K562 (cell line): ENCODE results near the gene EIF2S1. TPM values are rescaled to one million over a fixed set of nuclear protein-coding genes. Genes with fewer than 3 reads are reported as not detected.

Experiments
- FOXK1 ChIP-seq: sonication (generic); formaldehyde crosslinking; IDR thresholded peaks from 2 replicates; pipeline ENCODE4 v1.8.0; 2022; ENCODE audit warnings: missing genetic modification reagents, mild to moderate bottlenecking, borderline replicate concordance
- GTF2F1 ChIP-seq: IDR thresholded peaks from 2 replicates; pipeline ENCODE4 v1.6.1; 2011; ENCODE audit warnings: low read depth, low read length, improper control_type of control experiment
- HCFC1 ChIP-seq: IDR thresholded peaks from 2 replicates; pipeline ENCODE4 v1.6.1; 2012; ENCODE audit warnings: low read depth, low read length, improper control_type of control experiment
- HES1 ChIP-seq: fragments of 450-650 bp; IDR thresholded peaks from 2 replicates; pipeline ENCODE4 v1.6.1; 2016; ENCODE audit warnings: low read depth, mild to moderate bottlenecking, moderate library complexity
- KLF13 ChIP-seq: fragments of 450-650 bp; IDR thresholded peaks from 2 replicates; pipeline ENCODE4 v1.6.1; 2016; ENCODE audit warnings: missing genetic modification characterization, low read depth, mild to moderate bottlenecking, missing compliant biosample characterization, moderate library complexity, borderline replicate concordance
- MGA ChIP-seq: fragments of 450-650 bp; IDR thresholded peaks from 2 replicates; pipeline ENCODE4 v1.6.1; 2016; ENCODE audit warnings: mild to moderate bottlenecking, moderate library complexity
- NFATC3 ChIP-seq: fragments of 450-650 bp; IDR thresholded peaks from 2 replicates; pipeline ENCODE4 v1.6.1; 2017; ENCODE audit warnings: mild to moderate bottlenecking
- NR2C1 ChIP-seq, 2 experiments: fragments of 450-650 bp; IDR thresholded peaks; 2 replicates each; pipeline ENCODE4 v1.6.1; 2017; ENCODE audit warnings: mild to moderate bottlenecking in 2 of 2, antibody characterized with exemption in 1 of 2, inconsistent platforms in 1 of 2, missing compliant biosample characterization in 1 of 2, missing genetic modification characterization in 1 of 2
- RAD21 ChIP-seq, 2 experiments: fragments of 250-450 bp in 1 of 2; fragments of 450-650 bp in 1 of 2; sonication (Bioruptor Pico) in 1 of 2; formaldehyde crosslinking in 1 of 2; IDR thresholded peaks in 1 of 2; conservative IDR thresholded peaks in 1 of 2; 2 replicates each; pipeline versions ENCODE4 v1.4.0 to v1.8.0; 2020 to 2022; ENCODE audit warnings: mild to moderate bottlenecking in 2 of 2, moderate library complexity in 1 of 2
- RCOR1 ChIP-seq, 2 experiments: IDR thresholded peaks; 2 replicates each; pipeline ENCODE4 v1.6.1; 2012; ENCODE audit warnings: low read depth in 2 of 2, low read length in 2 of 2, borderline replicate concordance in 1 of 2, improper control_type of control experiment in 1 of 2
- RFX1 ChIP-seq: fragments of 450-650 bp; IDR thresholded peaks from 2 replicates; pipeline ENCODE4 v1.6.1; 2016; ENCODE audit warnings: mild to moderate bottlenecking, moderate library complexity
- ZNF121 ChIP-seq: sonication (generic); formaldehyde crosslinking; conservative IDR thresholded peaks from 2 replicates; pipeline ENCODE4 v1.8.0; 2022; ENCODE audit warnings: missing genetic modification reagents
- ZNF280B ChIP-seq: fragments of 250-450 bp; sonication (Bioruptor Pico); IDR thresholded peaks from 2 replicates; pipeline ENCODE4 v1.5.1; 2021; ENCODE audit warnings: mild to moderate bottlenecking
- polyA plus RNA-seq, 8 experiments: library from polyadenylated mRNA; depleted of rRNA in 4 of 8; stranded (reverse) in 5 of 8; unstranded in 3 of 8; fragments of >200 nt; fragmentation: Nextera tagmentation in 2 of 8; fragmentation: Illumina TruSeq in 1 of 8; extraction: Ambion mirVana in 2 of 8; extraction: Trizol in 1 of 8; gene quantifications; 2 replicates each; pipeline versions ENCODE4 v1.2.1 to v1.2.3, GENCODE V29; 2011 to 2014; ENCODE audit warnings: inconsistent platforms in 1 of 8, missing spikeins in 1 of 8
- total RNA-seq, 7 experiments: library from RNA; depleted of rRNA in 6 of 7; stranded (reverse); fragments of >200 nt in 6 of 7; fragmentation: Illumina TruSeq in 2 of 7; extraction: Trizol in 2 of 7; gene quantifications; 2 replicates each; pipeline versions ENCODE4 v1.2.1 to v1.2.3, GENCODE V29; 2011 to 2021; ENCODE audit warnings: low replicate concordance in 1 of 7

The EIF2S1 gene
- total and polyA plus RNA-seq, 9 of the 15 experiments (the other 6 are each of a cell fraction or from before 2014, with no cell fraction given) = 216 to 1,018 (median 332) TPM

- peak; percentile 16; the same call in 1 of the 2 replicates for TF ChIP-seq MGA
- TF ChIP-seq NFATC3 = no peak
- no peak for TF ChIP-seq GTF2F1
- no peak for TF ChIP-seq RCOR1 (IDR thresholded peaks at IDR 0.05; ENCODE audit: borderline replicate concordance in 1 of 2, low read depth in 2 of 2, low read length in 2 of 2)
- TF ChIP-seq ZNF121 (CRISPR knock-in tag) = no peak
- peak; percentile 60 for TF ChIP-seq HCFC1
- no peak for TF ChIP-seq ZNF280B (CRISPR knock-in tag)
- peak; percentile 42; the same call in 1 of the 2 replicates for TF ChIP-seq KLF13 (tag)
- TF ChIP-seq RFX1 = peak; percentile 94
- peak; percentile 12 to 40; a peak in 2 of 4 replicates for TF ChIP-seq RAD21 (CRISPR knock-in tag; conservative IDR thresholded peaks at IDR 0.05 in 1 of 2, IDR thresholded peaks at IDR 0.05 in 1 of 2)
- peak; percentile 96 for TF ChIP-seq HES1
- peak; percentile 96 for TF ChIP-seq NR2C1 (IDR thresholded peaks at IDR 0.05)
- peak; percentile 98 for TF ChIP-seq NR2C1 (tag; IDR thresholded peaks at IDR 0.05)
- peak; percentile 74; the same call in 1 of the 2 replicates for TF ChIP-seq FOXK1
Measured at GRCh38 chr14:67359775-67360469, at the start of gene EIF2S1, which contains the start of gene ATP6V1D (continued).
